NOMO-1 treated with DMSO at 0.1 percent for 48 hours (cell line): ENCODE measurements around the gene FTO.

Experiments used
- DNase-seq: peaks from one replicate; lab custom pipeline; 2025; ENCODE audit not compliant: unreplicated experiment; lab: John Stamatoyannopoulos, UW

Gene FTO

DNA sequence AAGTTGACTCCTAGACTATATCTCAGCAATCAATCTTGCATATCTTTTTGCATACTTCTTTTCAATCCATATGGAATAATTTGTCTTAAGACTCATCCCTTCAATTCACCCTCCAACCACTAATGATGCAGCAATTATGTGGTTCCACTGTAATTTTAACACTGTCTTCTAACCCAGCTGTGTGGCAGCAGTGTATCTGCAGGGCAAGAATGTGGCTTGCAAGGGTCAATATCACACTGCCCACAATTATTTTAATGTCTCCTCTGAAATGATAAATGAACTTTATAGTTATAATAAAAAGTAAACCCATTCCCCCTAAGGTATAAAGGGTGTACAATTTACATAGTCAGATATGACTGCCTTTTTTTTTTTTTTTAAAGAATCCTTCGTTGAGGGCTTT, 48.6 kb downstream of the FTO start:
- no peak for DNase-seq

DNA sequence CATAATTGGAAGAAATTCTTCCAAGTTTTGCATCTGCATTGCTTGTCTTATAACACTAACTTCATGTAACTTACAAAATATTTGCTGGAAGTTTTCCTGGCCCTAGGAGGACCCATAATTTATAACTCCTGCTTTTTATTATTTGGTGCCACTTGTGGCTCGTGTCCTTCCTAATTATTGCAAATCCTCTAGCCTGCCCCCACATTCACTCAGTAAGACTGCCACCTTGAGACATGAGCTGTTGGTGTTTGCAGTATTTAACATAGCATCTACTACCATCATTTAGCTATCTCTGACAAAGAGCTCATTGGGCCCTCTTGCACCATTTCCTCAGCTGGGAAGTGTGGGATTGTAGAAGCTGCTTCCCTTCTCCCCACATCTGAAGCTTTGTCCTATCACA, 49.5 kb downstream of the FTO start:
- DNase-seq = no peak

DNA sequence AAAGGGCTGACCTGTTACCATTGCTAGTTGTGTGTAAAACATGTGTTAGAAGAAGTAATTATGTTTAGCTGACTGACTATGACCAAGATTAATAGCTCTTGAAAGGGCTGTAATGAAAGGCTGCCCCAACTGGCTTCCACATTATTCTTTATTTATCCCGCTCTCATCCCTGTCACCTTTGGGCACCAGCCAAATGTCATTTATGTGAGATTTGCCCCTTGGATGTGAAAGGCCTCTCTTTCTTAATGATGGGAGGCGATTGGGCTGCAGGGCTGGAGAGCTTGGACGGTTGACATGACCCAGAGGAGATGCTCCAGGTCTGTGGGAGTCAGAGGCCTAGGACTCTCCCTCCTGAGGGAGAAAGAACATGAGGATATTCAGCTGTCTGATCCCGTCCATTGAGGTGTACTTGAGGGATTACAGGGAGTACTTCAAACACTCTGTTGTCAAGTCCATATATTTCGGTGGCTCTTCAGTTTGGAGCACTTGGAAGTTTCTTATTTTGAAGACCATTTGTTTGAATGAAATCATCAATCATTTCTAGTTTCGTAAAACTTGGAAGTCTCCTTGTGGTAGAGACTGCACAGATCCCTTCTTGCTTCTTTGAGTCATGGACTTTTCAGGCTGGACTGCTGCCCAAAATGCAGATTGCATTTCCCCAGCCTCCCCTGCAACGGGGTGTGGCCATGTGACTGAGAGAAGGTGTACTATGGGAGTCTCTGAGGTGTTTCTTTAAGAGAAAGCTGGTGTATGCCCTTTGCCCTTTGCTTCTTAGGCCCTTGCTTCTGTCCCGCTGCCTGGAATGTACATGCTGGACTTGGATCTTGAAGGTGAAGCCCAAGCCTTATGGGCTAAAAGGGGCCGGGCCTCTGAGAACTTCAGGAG, 51.3 kb downstream of the FTO start:
- no peak for DNase-seq

DNA sequence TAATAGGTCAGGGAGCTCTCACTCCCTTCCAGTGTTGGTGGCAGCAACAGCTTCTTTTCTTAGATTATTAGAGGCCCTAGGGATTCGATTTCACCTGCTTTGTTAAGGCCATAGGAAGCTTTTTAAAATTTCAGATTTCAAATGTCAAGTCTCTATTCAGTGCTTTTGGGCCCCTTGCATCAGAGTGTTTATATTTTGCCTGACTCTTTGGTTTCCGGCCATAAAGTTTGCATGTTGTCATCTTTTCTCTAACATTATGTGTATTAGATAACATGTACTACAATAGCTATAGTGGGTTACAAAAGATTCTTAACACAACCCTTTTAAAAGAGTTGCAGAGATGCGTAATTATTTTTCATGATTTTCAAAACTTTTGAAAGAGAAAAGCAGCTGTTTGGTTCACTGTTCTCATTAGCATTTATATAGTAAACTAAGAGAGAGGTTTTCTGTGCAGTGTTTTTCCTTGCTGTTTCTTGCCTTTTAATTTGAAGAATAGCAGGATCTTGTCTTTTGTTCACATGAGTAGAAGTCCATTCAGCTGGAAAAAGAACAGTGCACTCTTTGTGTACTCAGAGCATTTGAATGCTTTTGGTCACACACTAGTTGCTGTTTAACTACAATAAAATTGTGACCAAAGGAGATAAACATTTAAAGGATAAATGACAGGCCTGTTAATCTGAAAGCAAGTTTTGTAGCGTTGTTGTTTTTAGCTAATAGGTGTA, 52.5 kb downstream of the FTO start:
- DNase-seq = no peak

DNA sequence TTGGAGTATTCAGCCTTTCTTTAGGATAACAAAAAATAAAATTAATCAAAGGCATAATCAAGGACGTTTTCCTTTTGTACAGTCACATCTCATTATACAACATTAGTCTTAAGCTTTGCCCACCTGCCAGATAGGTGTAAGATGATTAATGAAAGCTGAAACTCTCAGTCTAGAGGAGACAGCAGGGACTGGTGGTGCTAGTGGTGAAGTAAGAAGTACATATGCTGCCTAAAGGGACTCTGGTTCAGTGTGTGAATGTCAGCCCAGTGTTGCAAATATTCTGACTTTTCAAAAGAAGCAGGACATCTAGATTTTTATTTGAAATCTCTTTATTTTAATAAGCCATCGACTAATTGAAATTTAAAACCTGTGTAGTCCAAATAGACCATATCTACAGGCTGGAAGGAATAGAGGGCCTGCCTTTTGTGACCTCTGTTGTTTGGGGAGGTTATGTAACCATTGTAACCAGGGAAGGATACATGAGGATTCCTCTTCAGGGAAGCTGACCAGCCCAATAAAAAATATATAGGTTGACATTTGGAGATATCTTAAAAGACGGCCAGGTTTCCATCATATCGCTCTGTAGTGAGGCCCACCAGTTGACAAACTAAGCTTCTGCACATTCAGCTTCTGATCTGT, 54.1 kb downstream of the FTO start:
- no peak for DNase-seq

DNA sequence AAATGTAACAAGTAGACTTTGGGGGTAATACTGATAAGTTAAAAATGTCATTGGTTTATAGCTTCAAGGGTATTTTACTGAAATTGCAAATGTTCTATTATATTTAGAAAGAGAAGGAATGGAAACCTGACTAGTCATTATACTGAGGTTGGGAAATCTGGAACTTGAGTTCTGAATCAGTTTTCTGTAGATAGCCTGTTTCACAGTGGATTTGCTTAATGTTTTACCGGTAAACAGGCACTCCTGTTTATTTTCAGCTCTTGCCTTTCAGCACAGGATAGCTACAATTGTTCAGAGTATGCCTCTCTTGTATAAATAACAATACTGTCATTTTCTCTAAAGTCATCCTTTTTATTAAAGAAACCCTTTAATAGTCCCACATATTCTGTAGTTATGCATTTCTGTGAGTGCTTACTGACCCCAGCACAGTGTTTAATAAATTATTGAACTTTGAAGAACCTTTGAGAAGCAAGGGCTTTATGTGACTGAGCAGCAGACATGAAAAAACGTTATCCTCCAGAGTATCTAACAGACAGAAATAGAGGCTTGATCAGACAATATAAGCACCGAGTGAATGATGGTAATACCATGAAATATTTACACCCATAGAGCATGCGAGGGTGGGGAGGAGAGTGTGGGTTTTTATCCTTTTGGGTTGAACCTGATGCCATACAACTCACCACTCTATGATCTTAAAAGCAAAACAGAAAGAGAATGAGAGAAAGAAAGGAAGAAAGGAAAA, 58.2 kb downstream of the FTO start:
- DNase-seq = peak; percentile 43

DNA sequence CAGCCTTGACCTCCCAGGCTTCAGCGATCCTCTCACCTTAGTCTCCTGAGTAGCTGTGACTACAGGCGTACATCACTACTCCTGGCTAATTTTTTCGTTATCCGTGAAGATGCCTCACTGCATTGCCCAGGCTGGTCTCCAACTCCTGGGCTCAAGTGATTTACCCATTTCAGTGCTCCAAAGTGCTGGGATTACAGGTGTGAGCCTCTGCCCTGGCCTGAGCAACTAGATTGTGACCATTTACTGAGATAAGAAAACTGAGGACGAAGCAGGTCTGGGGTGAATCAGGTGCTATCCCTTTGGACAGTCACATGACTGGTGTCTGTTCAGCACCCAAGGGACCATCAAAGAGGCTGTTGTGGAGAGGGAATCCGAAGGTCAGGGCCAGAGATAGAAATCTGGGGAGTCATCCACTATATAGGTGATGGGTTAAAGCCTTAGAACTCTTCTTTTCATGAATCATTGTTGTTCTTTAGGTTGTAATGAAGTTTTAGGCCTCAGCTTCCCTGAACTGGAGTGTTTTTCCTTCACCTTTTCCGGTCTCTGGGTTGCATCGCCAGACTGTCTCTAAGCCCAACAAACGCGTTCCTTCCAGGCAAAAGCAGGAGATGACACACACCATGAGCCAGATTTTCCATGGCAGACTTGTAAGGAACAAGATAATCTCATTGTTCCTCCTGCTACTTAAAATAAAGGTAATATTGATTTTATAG, 62.5 kb downstream of the FTO start:
- no peak for DNase-seq

DNA sequence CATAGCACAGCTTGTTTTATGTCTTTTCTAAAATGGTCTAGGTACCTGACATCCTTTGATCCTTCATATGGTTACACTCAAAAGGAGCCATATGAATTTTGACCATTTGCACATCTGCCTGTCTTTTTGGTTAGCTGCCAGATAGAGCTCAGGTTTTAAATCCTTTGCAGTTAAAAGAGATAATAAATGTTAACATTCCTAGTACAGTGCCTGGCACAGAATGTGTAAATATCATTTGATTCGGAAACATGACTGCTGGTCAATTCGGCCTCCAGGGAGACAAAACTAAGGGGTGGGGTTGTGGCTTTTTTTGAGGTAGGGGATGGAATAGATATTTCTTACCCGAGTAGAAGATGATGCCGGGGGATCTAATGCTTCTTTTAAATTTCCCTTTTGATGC, 64.2 kb downstream of the FTO start:
- DNase-seq = no peak

DNA sequence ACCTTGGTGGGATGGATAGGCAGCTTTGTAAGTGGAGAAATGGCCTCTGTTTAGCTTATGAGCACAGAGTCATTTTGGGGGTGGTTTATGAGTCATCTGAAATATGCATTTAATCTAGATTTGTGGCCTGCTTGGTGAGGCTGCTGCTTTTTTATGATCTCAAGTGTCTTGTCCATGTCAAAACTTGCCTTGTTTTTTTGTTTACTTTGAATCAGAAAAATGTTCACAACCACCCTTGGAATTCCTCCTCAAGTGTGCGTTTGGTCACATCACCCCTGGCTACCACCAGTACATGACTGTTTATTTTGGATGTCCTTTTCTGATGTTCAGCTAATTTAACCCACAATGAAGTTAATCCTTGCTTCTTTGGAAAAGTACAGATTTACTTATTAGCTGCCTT, 64.6 kb downstream of the FTO start:
- no peak for DNase-seq

DNA sequence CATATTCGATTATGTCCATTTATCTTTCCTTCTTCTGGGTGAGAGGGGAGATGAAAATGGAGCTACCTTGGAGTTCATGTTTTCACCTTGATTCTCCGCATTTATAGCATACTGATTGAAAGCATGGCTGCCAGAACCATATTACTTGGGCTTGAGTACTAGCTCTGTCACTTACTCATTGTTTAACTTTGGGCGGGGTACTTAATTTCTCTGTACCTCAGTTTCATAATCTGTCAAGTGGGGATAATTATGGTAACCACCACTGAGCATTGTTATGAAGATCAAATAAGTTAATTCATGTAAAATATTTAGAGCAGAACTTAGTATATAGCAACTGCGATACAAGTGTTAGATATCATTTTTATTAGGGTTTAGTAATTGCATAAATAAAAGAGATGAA, 65.2 kb downstream of the FTO start:
- no peak for DNase-seq

DNA sequence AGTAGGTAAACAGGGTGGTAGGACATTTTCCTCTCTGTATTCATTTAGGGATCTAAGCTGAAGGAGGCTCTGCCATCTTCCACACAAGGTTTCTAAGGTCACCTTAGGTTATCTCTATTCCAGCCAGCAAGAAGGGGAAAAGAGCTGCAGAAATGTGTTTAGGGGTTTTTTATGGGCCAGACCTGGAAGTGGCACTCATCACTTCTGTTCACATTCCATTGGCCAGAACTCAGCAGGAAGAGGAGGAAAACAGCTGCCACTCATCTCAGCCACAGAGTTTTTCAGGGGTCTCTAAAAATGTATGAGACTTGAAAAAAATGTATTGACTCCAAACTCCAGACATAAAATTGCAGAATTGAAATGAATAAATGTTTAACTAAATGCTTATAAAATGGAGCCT, 65.8 kb downstream of the FTO start:
- DNase-seq = no peak

DNA sequence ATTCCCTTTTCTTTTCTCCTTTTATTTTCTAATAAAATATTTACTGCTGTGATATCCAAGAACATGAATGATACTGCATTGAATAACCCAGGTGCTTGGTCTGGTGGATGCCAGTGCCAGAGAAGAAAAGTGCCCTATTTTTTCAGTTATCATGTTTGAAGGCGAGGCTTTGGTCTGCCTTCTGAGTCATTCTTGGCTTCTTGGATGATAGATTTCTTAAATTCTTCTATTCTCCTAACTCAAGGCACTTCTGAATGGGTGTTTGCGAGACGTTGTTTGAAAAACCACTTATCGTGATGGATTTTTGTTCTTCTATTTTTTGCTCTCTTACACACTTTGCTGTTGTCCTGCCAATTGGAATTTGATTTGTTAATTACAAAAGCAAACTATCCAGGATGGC, 66.7 kb downstream of the FTO start:
- no peak for DNase-seq

DNA sequence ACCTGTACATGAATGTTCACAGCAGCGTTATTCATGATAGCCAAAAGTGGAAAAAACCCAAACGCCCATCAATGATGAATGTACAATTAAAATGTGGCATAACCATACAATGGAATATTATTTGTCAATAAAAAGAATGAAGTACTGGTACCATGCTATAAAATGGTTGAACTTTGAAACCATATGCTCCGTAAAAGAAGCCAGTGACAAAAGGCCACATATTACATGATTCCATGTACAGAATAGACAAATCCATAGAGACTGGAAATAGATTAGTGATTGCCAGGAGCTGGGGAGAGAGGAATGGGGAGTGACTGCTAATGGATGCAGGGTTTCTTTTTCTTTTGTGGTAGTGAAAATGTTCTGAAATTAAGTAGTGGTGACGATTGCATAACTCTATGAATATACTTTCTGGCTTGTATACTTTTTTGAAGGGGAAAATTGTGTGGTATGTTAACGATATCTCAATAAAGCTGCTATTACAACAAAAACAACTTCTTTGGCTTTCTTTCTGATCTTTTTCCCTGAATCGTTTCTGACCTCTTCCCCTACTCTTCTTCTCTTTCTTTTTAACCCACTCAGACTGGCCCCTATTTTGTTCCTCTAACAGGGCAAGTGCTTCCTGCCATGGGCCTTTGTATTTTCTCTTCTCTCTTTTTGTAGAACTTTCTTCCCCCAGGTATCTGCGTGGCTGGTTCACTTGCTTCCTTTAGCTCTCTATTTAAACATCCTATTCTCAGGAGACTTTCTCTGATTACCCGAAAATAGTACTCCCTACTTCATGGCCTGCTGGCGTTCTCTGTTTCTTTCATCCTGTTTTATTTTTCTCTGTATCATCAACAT, 67.9 kb downstream of the FTO start:
- peak; percentile 53 for DNase-seq

DNA sequence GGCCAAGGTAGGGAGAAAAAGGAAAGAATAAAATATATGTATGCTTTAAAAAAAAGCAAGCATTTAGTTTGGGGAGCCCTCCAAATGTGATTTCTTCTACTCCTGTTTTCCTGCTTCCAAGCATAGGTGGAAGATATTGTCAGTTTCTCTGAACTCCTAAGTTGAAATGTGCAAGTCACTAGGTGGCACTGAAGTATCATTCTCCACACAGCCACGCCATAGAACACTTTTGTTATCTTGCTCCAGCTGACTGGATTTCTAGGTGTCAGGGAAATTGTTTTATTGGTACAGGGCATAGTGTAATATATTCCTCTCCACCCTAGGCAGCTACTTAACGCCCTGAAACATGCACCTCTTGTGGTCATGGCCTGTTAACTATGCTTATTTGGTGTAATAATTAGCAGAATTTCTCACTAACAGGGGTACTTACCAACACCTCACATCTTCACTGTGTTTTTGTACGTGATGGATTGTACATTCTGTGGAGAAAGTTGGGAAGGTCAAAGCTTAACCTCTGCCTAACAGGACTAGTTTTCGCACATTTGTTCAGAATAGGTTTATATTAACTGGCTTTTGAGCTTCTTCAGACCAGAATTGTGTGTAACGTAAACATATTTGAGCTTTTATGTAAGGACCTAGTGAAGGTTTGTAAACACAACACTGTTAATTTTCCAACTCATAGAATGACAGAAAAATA, 69.3 kb downstream of the FTO start:
- peak; percentile 79 for DNase-seq

DNA sequence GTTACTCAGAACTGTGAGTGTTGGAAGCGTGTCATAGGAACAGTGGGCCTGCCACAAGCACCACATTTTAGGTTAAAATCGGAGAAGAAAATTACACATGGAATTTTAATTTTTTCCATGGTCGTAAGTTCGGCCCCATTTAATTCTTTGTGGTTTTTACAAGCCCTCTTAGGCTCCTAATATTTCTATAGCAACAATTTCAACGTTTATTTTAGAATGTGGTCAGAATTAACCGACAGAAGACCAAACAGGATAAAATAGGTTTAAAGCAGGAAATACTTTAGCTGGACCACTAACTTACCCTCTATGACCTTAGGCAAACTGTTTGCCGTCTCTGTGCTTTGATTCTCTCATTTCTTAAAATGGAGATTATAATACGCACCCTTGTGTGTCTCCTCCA, 69.9 kb downstream of the FTO start:
- DNase-seq = no peak

DNA sequence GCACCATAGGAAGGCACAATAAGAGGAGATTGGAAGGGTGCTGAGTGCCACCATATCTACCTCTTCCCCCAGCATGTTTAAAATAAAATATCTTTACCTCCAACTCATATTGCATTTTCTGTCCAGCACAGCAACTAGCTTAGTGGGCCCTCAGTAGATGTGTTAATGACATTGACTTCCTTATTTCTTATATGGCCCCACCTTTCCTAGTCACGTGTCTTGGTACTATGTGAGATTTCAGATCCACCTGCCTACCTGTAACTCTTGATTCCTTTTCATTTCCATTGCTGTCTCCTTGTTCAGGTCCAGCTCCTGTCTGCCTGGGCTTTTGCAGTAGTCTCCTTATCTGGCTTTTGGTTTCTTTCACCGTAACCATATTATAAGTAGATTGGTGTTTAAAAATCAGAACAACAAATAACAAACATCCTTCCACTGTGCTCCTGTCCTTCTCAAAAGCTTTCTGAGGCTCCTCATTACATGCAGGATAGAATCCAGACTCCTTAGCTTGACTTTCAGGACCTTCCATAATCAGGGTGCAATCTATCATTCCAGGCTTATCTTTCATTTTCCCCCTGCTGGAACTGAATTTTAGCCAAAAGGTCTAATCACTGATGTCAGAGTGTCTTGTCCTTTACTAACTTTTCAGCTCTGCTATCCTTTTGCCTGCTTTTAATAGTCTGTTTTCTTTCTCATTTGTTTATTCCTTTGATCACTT, 71.3 kb downstream of the FTO start:
- DNase-seq = peak; percentile 32

DNA sequence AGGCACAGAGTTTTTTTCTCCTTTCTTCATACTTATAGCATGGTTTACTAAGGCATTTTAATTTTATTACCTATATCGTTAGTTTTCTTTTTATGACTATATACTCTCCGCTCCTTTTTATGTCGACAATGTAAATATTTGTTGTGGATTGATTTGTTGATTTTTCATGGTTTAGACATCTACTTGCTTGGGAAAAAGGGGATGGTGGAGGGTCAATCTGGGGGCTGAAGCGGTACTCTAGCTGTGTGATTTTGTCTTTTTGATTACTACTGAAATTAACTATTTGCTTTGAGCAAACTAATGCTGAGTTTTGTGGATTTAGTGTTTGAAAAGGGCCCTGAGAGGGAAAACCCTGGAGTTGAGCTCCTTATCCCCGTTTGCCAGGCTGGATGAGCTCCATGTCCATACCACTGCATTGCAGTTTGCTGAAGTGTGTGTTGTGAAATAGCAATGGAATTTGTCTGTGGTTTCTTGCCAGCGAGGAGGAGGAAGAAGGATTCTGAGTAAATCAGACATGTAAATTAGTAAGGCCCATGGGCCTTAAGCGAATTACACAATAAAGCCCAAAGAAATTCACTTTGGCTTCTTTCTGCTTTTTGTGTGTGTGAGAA, 72.0 kb downstream of the FTO start:
- DNase-seq = peak; percentile 86

DNA sequence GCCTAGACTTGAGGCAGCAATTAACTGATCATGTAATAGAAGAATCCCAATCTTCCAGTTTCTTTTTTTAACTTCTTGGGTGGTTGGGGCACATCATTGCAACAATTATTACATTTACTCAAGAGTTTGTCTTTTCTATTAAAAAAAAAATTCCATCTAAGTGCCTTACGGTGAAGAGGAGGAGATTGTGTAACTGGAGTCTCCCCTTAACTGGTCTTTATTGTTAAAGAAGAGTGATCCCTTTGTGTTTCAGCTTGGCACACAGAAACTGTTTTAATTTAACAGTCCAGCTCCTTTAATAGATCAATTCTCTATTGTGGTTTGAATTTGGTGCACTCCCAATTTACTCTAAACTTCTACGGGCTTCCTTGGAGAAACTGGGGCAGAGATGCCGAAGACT, 75.2 kb downstream of the FTO start:
- DNase-seq = no peak
